Measurements from ENCODE around the gene TRIM50.
"Not testable (repeated sequence)": the region's sequence is repeated elsewhere in the genome, so short reads cannot be mapped to it uniquely, and the experiment has no call there.

Gene TRIM50

GRCh38 chr7:73313521-73313906 lies 14.4 kb downstream of the TRIM50 start:
- no peak for DNase-seq (ENCODE audit: low spot score)

- no peak for DNase-seq (ENCODE audit: low spot score)
These were observed 14.9 kb downstream of the TRIM50 start for GRCh38 chr7:73312831-73313520.

- DNase-seq (ENCODE audit: low spot score) = not testable (repeated sequence)
These were observed 16.5 kb downstream of the TRIM50 start for GRCh38 chr7:73311421-73311820.

GRCh38 chr7:73308665-73309214 lies 19.1 kb downstream of the TRIM50 start, which contains the start of gene NSUN5:
TSS of gene NSUN5 (minus strand) at chr7:73308826. CDS start at chr7:73308790, 36 bp downstream.
- DNase-seq (ENCODE audit: low spot score) = peak; percentile 87

- no peak for DNase-seq (ENCODE audit: low spot score)
These were observed 19.7 kb downstream of the TRIM50 start for GRCh38 chr7:73308074-73308664.

GRCh38 chr7:73307436-73307835 lies 20.4 kb downstream of the TRIM50 start:
- no peak for DNase-seq (ENCODE audit: low spot score)

- DNase-seq (ENCODE audit: low spot score) = not testable (repeated sequence)
These were observed 23.1 kb downstream of the TRIM50 start for GRCh38 chr7:73304612-73305387.

- no peak for DNase-seq (ENCODE audit: low spot score)
These were observed 23.8 kb downstream of the TRIM50 start for GRCh38 chr7:73304071-73304470.

GRCh38 chr7:73303546-73303945 lies 24.3 kb downstream of the TRIM50 start:
- DNase-seq (ENCODE audit: low spot score) = no peak

GRCh38 chr7:73302846-73303245 lies 25.0 kb downstream of the TRIM50 start:
- DNase-seq (ENCODE audit: low spot score) = not testable (repeated sequence)

GRCh38 chr7:73301108-73301507 lies 26.8 kb downstream of the TRIM50 start:
- not testable (repeated sequence) for DNase-seq (ENCODE audit: low spot score)

GRCh38 chr7:73299812-73300211 lies 28.1 kb downstream of the TRIM50 start:
- DNase-seq (ENCODE audit: low spot score) = not testable (repeated sequence)

- DNase-seq (ENCODE audit: low spot score) = not testable (repeated sequence)
These were observed 30.2 kb downstream of the TRIM50 start for GRCh38 chr7:73297706-73298105.

- DNase-seq (ENCODE audit: low spot score) = not testable (repeated sequence)
These were observed 30.6 kb downstream of the TRIM50 start for GRCh38 chr7:73297235-73297634.

GRCh38 chr7:73277210-73277609 lies 50.7 kb downstream of the TRIM50 start:
- not testable (repeated sequence) for DNase-seq (ENCODE audit: low spot score)

- DNase-seq (ENCODE audit: low spot score) = not testable (repeated sequence)
These were observed 60.1 kb downstream of the TRIM50 start for GRCh38 chr7:73267813-73268212.

- DNase-seq (ENCODE audit: low spot score) = not testable (repeated sequence)
These were observed 61.0 kb downstream of the TRIM50 start for GRCh38 chr7:73266719-73267368.
